Measurements from ENCODE around the gene CYP1B1. TPM values are rescaled to one million over a fixed set of nuclear protein-coding genes. Genes with fewer than 3 reads are reported as not detected.

Gene CYP1B1
- polyA plus RNA-seq, 1 experiment: 7.8 TPM

DNA sequence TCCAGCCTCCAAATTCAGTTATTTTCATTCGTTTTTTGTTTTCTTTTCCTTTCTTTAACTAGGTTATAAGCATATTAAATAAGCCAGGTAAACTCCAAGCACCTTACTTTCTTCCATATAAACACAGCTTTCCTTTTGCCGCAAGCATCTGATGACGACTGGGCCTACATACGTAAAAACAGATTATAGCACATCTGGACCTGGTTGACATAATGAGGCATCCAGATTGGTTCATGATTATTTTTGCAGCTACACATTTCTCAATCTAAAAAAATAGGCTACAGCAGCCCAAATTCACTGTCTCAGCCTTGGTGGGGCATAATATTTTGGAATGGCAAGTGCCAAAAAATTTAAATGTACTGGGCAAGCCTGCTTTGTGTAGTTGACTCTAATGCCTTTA is 7.7 kb downstream of the CYP1B1 start:
- no peak for DNase-seq (ENCODE audit: low read depth, low spot score)
- ChIA-PET POLR2A (no interaction called here), CTCF (no interaction called here)
- peaks cover 5% of the 10 kb centered on the region for H3K27me3 ChIP-seq (ENCODE audit: control insufficient read depth, insufficient read depth, low read length)
- no peak for TF ChIP-seq CTCF (IDR thresholded peaks at IDR 0.05; ENCODE audit: low read depth, low read length)
- H3K9me3 ChIP-seq (ENCODE audit: control insufficient read depth, insufficient read depth, low read length): no peaks in the 10 kb centered on the region
- no peak overlapping the region for H3K4me3 ChIP-seq (ENCODE audit: low read depth, low read length)
- no peak overlapping the region for H3K27ac ChIP-seq (ENCODE audit: low read depth, low read length)

- DNase-seq (ENCODE audit: low read depth, low spot score): no peak
- no peak for TF ChIP-seq CTCF (IDR thresholded peaks at IDR 0.05; ENCODE audit: low read depth, low read length)
- CTCF ChIA-PET: no interaction called here
These were observed 9.4 kb downstream of the CYP1B1 start for GRCh38 chr2:38066421-38067115.

GRCh38 chr2:38065502-38066135 is 10.3 kb downstream of the CYP1B1 start:
- no peak for TF ChIP-seq CTCF (IDR thresholded peaks at IDR 0.05; ENCODE audit: low read depth, low read length)
- Histone ChIP-seq H3K9me3 (ENCODE audit: control insufficient read depth, insufficient read depth, low read length) (no peaks in the 10 kb centered on the region), H3K4me3 (ENCODE audit: low read depth, low read length) (no peak overlapping the region), H3K27me3 (ENCODE audit: control insufficient read depth, insufficient read depth, low read length) (peaks cover 3% of the 10 kb centered on the region), H3K27ac (ENCODE audit: low read depth, low read length) (no peak overlapping the region)
- DNase-seq (ENCODE audit: low read depth, low spot score): no peak
- ChIA-PET CTCF (no interaction called here), POLR2A (no interaction called here)

More at GRCh38 chr2:38066421-38067115, 9.4 kb downstream of the CYP1B1 start:
- no peak overlapping the region for H3K27ac ChIP-seq (ENCODE audit: low read depth, low read length)
- H3K4me3 ChIP-seq (ENCODE audit: low read depth, low read length): no peak overlapping the region
- POLR2A ChIA-PET: no interaction called here
- H3K9me3 ChIP-seq (ENCODE audit: control insufficient read depth, insufficient read depth, low read length): no peaks in the 10 kb centered on the region
- peaks cover 3% of the 10 kb centered on the region for H3K27me3 ChIP-seq (ENCODE audit: control insufficient read depth, insufficient read depth, low read length)

DNA sequence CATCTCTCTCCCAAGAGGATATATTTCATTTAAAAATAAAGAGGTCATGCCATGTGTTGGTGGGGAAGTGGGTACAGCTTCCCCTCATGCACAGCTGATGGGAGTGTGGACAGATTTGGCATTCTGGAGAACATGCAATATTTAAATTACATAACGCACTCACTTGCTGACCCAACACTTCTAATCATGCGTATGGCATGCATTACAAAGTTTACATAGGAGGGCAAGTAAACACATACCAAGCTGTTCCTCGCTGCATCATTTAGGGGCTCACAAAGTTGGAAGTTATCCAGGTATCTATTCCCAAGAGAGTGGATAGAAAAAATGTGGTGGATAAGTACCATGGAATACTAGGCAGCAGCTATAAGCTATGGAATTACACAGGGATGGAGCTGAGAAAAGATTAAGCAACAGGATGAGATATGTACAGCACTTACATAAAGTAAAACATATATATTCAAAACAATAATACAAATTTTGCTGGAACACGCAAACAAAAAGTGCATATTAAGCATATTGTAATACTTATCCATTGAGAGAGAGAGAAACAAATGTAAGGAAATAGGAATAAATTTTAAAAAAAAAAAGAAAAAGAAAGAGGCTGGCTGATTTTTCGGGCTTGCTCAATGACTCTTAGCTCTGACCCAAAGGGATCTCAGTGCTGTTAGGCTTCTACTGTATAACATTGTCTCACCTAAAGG is 11.0 kb downstream of the CYP1B1 start:
- DNase-seq (ENCODE audit: low read depth, low spot score): no peak
- Histone ChIP-seq H3K27me3 (ENCODE audit: control insufficient read depth, insufficient read depth, low read length) (peaks cover 3% of the 10 kb centered on the region), H3K9me3 (ENCODE audit: control insufficient read depth, insufficient read depth, low read length) (no peaks in the 10 kb centered on the region), H3K27ac (ENCODE audit: low read depth, low read length) (no peak overlapping the region), H3K4me3 (ENCODE audit: low read depth, low read length) (no peak overlapping the region)
- ChIA-PET POLR2A (no interaction called here), CTCF (no interaction called here)
- no peak for TF ChIP-seq CTCF (IDR thresholded peaks at IDR 0.05; ENCODE audit: low read depth, low read length)
